ENCODE data around the gene COL16A1.

Gene COL16A1

GRCh38 chr1:31691446-31691845 is 12.4 kb downstream of the COL16A1 start:
- H3K4me3 ChIP-seq (ENCODE audit: low read depth, low read length), result no peak overlapping the region
- no peak for DNase-seq (ENCODE audit: low read depth, low spot score)
- ChIA-PET POLR2A (interaction anchor here (2.0 kb wide), 1 partner anchor 10 kb away, joined by 23 read pairs; no protein-coding TSS in a partner anchor), CTCF (interaction anchor here (1.0 to 2.6 kb wide), 6 partner anchors 9 to 54 kb away, joined by 3 to 10 read pairs (median 4); partner anchors contain the start of gene COL16A1)
- TF ChIP-seq CTCF (IDR thresholded peaks at IDR 0.05; ENCODE audit: insufficient read depth, low read length, missing control alignments), result no peak

GRCh38 chr1:31690921-31691320 is 12.9 kb downstream of the COL16A1 start:
- no peak for TF ChIP-seq CTCF (IDR thresholded peaks at IDR 0.05; ENCODE audit: insufficient read depth, low read length, missing control alignments)
- DNase-seq (ENCODE audit: low read depth, low spot score), result no peak
- H3K4me3 ChIP-seq (ENCODE audit: low read depth, low read length), result no peak overlapping the region
- ChIA-PET POLR2A (interaction anchor here (0.7 to 2.0 kb wide), 5 partner anchors 10 to 44 kb away, joined by 3 to 23 read pairs (median 4); partner anchors contain the start of gene COL16A1), CTCF (interaction anchor here (0.7 to 2.6 kb wide), 10 partner anchors 9 to 55 kb away, joined by 3 to 10 read pairs (median 4); partner anchors contain the start of gene COL16A1)

GRCh38 chr1:31689854-31690253 is 14.0 kb downstream of the COL16A1 start:
- CTCF ChIA-PET, result interaction anchor here (1.2 to 2.6 kb wide), 8 partner anchors 8 to 56 kb away, joined by 3 to 10 read pairs (median 6); partner anchors contain the start of gene COL16A1
- H3K4me3 ChIP-seq (ENCODE audit: low read depth, low read length), result no peak overlapping the region
- POLR2A ChIA-PET, result interaction anchor here (1.1 to 2.0 kb wide), 4 partner anchors 11 to 24 kb away, joined by 3 to 23 read pairs (median 8); partner anchors contain the start of gene COL16A1
- no peak for TF ChIP-seq CTCF (IDR thresholded peaks at IDR 0.05; ENCODE audit: insufficient read depth, low read length, missing control alignments)
- peak; percentile 86 for DNase-seq (ENCODE audit: low read depth, low spot score)

- no peak for TF ChIP-seq CTCF (IDR thresholded peaks at IDR 0.05; ENCODE audit: insufficient read depth, low read length, missing control alignments)
Observed at GRCh38 chr1:31689379-31689778, 14.4 kb downstream of the COL16A1 start.

GRCh38 chr1:31688233-31688918 is 15.4 kb downstream of the COL16A1 start:
- no peak overlapping the region for H3K4me3 ChIP-seq (ENCODE audit: low read depth, low read length)
- DNase-seq (ENCODE audit: low read depth, low spot score), result no peak
- POLR2A ChIA-PET, result no interaction called here
- CTCF ChIA-PET, result interaction anchor here (0.9 to 2.3 kb wide), 9 partner anchors 10 to 101 kb away, joined by 3 to 7 read pairs (median 4); partner anchors contain the start of gene COL16A1
- no peak for TF ChIP-seq CTCF (IDR thresholded peaks at IDR 0.05; ENCODE audit: insufficient read depth, low read length, missing control alignments)

More at GRCh38 chr1:31689379-31689778, 14.4 kb downstream of the COL16A1 start:
- DNase-seq (ENCODE audit: low read depth, low spot score), result no peak
- H3K4me3 ChIP-seq (ENCODE audit: low read depth, low read length), result no peak overlapping the region
- CTCF ChIA-PET, result interaction anchor here (0.6 to 2.3 kb wide), 8 partner anchors 12 to 100 kb away, joined by 3 to 7 read pairs (median 6); partner anchors contain the start of gene COL16A1
- POLR2A ChIA-PET, result interaction anchor here (1.5 to 2.0 kb wide), 2 partner anchors 12 to 14 kb away, joined by 13 to 23 read pairs; partner anchors contain the start of gene COL16A1

GRCh38 chr1:31687601-31688000 is 16.2 kb downstream of the COL16A1 start:
- TF ChIP-seq CTCF (IDR thresholded peaks at IDR 0.05; ENCODE audit: insufficient read depth, low read length, missing control alignments), result no peak
- no peak for DNase-seq (ENCODE audit: low read depth, low spot score)
- ChIA-PET CTCF (interaction anchor here (1.3 to 2.3 kb wide), 8 partner anchors 9 to 101 kb away, joined by 3 to 7 read pairs (median 4); partner anchors contain the start of gene COL16A1), POLR2A (no interaction called here)
- no peak overlapping the region for H3K4me3 ChIP-seq (ENCODE audit: low read depth, low read length)

Data from AG04449 (cell line).